Measurements from ENCODE around the gene HRC.

The HRC gene

GRCh38 chr19:49168421-49168820 lies 13.2 kb upstream of the HRC start:
- H3K4me1 ChIP-seq (ENCODE audit: insufficient read depth, insufficient read length), result peaks cover 8% of the 10 kb centered on the region
- no peak overlapping the region for H3K4me3 ChIP-seq (ENCODE audit: insufficient read length, low read depth)
- H3K36me3 ChIP-seq (ENCODE audit: insufficient read depth, insufficient read length, low read length), result no peaks in the 10 kb centered on the region
- no peak for TF ChIP-seq ZNF274 (IDR thresholded peaks at IDR 0.05; ENCODE audit: low read depth, low read length)
- TF ChIP-seq YY1 (IDR thresholded peaks at IDR 0.05; ENCODE audit: insufficient read depth, insufficient read length), result no peak
- no peak for TF ChIP-seq SUZ12 (IDR thresholded peaks at IDR 0.05; ENCODE audit: extremely low read depth, insufficient read depth, insufficient read length)
- no peaks in the 10 kb centered on the region for H3K9me3 ChIP-seq (ENCODE audit: insufficient read depth, low read length)
- H3K27me3 ChIP-seq (ENCODE audit: insufficient read depth, insufficient read length), result no peaks in the 10 kb centered on the region
- no peak overlapping the region for H3K9ac ChIP-seq (ENCODE audit: insufficient read length, low read depth)
- DNase-seq (ENCODE audit: low read depth, low spot score), result no peak

GRCh38 chr19:49167857-49168409 lies 12.7 kb upstream of the HRC start:
- no peaks in the 10 kb centered on the region for H3K9me3 ChIP-seq (ENCODE audit: insufficient read depth, low read length)
- peaks cover 8% of the 10 kb centered on the region for H3K4me1 ChIP-seq (ENCODE audit: insufficient read depth, insufficient read length)
- H3K36me3 ChIP-seq (ENCODE audit: insufficient read depth, insufficient read length, low read length), result no peaks in the 10 kb centered on the region
- no peak for DNase-seq (ENCODE audit: low read depth, low spot score)
- no peak overlapping the region for H3K4me3 ChIP-seq (ENCODE audit: insufficient read length, low read depth)
- no peak overlapping the region for H3K9ac ChIP-seq (ENCODE audit: insufficient read length, low read depth)
- no peaks in the 10 kb centered on the region for H3K27me3 ChIP-seq (ENCODE audit: insufficient read depth, insufficient read length)
- TF ChIP-seq ZNF274 (IDR thresholded peaks at IDR 0.05; ENCODE audit: low read depth, low read length), result no peak
- TF ChIP-seq YY1 (IDR thresholded peaks at IDR 0.05; ENCODE audit: insufficient read depth, insufficient read length), result no peak
- TF ChIP-seq SUZ12 (IDR thresholded peaks at IDR 0.05; ENCODE audit: extremely low read depth, insufficient read depth, insufficient read length), result no peak

DNA sequence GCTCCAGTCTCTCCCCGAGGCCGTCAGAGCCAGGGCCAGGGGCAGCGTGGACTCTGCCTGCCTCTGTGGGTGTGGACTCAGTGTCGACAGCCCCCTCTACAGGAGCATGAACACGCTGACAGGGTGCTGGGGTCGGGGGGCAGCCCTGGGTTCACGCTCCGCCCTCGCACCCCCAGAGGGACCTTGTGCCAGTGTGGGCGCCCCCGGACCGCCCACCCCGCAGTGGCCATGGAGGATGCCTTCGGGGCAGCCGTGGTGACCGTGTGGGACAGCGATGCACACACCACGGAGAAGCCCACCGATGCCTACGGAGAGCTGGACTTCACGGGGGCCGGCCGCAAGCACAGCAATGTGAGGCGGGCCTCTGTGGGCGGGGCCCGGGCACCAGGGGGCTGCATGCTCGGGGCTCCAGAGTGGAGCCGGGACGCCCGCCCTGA lies 10.7 kb upstream of the HRC start:
- no peak overlapping the region for H3K4me3 ChIP-seq (ENCODE audit: insufficient read length, low read depth)
- no peak overlapping the region for H3K9ac ChIP-seq (ENCODE audit: insufficient read length, low read depth)
- no peaks in the 10 kb centered on the region for H3K36me3 ChIP-seq (ENCODE audit: insufficient read depth, insufficient read length, low read length)
- no peak for DNase-seq (ENCODE audit: low read depth, low spot score)
- H3K9me3 ChIP-seq (ENCODE audit: insufficient read depth, low read length), result no peaks in the 10 kb centered on the region
- TF ChIP-seq YY1 (IDR thresholded peaks at IDR 0.05; ENCODE audit: insufficient read depth, insufficient read length) (no peak), SUZ12 (IDR thresholded peaks at IDR 0.05; ENCODE audit: extremely low read depth, insufficient read depth, insufficient read length) (no peak)
- H3K4me1 ChIP-seq (ENCODE audit: insufficient read depth, insufficient read length), result peaks cover 8% of the 10 kb centered on the region
- H3K27me3 ChIP-seq (ENCODE audit: insufficient read depth, insufficient read length), result no peaks in the 10 kb centered on the region

DNA sequence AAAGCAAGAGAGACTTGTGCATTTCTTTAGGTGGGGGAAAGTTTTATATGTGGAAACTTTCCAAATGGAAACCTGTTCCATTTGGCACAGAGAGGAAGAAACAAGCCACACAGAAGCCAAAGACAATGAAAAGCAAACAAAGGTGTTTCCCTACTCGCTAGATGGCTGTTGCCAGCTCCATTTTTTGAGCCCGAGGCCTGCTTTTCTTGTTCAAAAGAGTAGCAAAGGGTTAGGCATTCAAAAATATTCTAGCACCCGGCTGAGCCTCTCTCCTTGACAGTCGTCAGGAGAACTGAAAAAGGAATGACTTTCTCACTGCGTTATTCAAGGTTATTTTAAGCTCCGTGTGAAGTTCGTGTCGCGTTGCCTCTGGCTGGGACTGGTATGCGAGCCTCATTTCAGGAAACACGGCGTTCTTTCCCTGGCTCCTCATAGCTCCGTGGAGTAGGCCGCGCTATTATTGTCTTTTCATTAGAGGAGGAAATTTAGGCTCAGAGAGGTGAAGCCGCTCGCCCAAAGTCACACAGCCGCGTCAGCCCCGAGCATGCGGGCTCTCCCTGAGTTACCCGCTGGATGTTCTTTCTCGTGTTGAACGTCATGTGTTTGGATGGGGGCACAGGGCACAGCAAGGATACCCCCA lies 10.0 kb upstream of the HRC start:
- H3K9ac ChIP-seq (ENCODE audit: insufficient read length, low read depth), result no peak overlapping the region
- TF ChIP-seq SUZ12 (IDR thresholded peaks at IDR 0.05; ENCODE audit: extremely low read depth, insufficient read depth, insufficient read length) (no peak), YY1 (IDR thresholded peaks at IDR 0.05; ENCODE audit: insufficient read depth, insufficient read length) (no peak), ZNF274 (IDR thresholded peaks at IDR 0.05; ENCODE audit: low read depth, low read length) (no peak)

GRCh38 chr19:49161987-49162386 lies 6.8 kb upstream of the HRC start:
- no peak for DNase-seq (ENCODE audit: low read depth, low spot score)
- Histone ChIP-seq H3K27me3 (ENCODE audit: insufficient read depth, insufficient read length) (peaks cover 3% of the 10 kb centered on the region), H3K9ac (ENCODE audit: insufficient read length, low read depth) (no peak overlapping the region)

More for the DNA sequence above, 10.0 kb upstream of the HRC start:
- no peak for DNase-seq (ENCODE audit: low read depth, low spot score)
- H3K36me3 ChIP-seq (ENCODE audit: insufficient read depth, insufficient read length, low read length), result no peaks in the 10 kb centered on the region
- no peak overlapping the region for H3K4me3 ChIP-seq (ENCODE audit: insufficient read length, low read depth)
- H3K9me3 ChIP-seq (ENCODE audit: insufficient read depth, low read length), result no peaks in the 10 kb centered on the region
- no peaks in the 10 kb centered on the region for H3K27me3 ChIP-seq (ENCODE audit: insufficient read depth, insufficient read length)
- H3K4me1 ChIP-seq (ENCODE audit: insufficient read depth, insufficient read length), result peaks cover 8% of the 10 kb centered on the region

DNA sequence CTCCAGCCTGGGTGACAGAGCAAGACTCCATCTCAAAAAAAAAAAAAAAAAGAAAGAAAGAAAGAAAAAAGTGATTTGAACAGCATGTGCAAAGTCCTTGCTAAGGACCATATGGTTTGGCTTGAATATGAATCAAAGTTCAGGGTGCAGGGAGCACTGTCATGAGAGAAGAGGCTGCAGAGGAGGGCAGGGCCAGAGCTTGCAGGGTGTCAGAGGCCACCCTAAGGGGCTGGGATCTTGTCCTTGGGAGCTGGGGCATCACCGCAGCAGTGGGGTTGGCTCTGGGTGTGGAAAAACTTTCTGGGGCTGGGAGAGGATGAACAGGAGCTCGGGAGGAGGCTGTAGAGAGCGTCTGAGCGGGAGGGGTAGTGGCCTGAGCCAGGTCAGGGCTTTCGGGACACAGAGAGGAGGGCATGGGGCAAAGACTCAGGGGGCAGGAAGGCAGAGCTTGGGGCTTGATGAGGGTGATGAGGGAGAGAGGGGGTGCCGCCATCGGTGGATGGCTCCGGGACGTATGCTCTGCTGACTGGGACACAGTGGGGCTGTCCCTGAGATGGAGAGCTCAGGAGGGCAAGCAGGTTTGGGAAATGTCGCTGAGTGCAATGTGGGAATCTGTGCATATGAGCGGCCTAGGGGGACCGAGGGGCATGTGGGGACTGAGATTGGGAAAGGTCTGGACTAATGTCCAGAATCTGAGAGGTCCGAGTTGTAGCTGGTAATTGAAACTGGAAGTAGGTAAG lies 5.4 kb upstream of the HRC start:
- DNase-seq (ENCODE audit: low read depth, low spot score), result no peak
- Histone ChIP-seq H3K27me3 (ENCODE audit: insufficient read depth, insufficient read length) (peaks cover 3% of the 10 kb centered on the region), H3K9ac (ENCODE audit: insufficient read length, low read depth) (no peak overlapping the region), H3K9me3 (ENCODE audit: insufficient read depth, low read length) (no peaks in the 10 kb centered on the region), H3K4me3 (ENCODE audit: insufficient read length, low read depth) (no peak overlapping the region), H3K4me1 (ENCODE audit: insufficient read depth, insufficient read length) (peaks cover 7% of the 10 kb centered on the region), H3K36me3 (ENCODE audit: insufficient read depth, insufficient read length, low read length) (no peaks in the 10 kb centered on the region)
- TF ChIP-seq YY1 (IDR thresholded peaks at IDR 0.05; ENCODE audit: insufficient read depth, insufficient read length) (no peak), SUZ12 (IDR thresholded peaks at IDR 0.05; ENCODE audit: extremely low read depth, insufficient read depth, insufficient read length) (no peak), ZNF274 (IDR thresholded peaks at IDR 0.05; ENCODE audit: low read depth, low read length) (no peak)

More at GRCh38 chr19:49161987-49162386, 6.8 kb upstream of the HRC start:
- Histone ChIP-seq H3K4me1 (ENCODE audit: insufficient read depth, insufficient read length) (peaks cover 9% of the 10 kb centered on the region), H3K4me3 (ENCODE audit: insufficient read length, low read depth) (no peak overlapping the region), H3K9me3 (ENCODE audit: insufficient read depth, low read length) (no peaks in the 10 kb centered on the region), H3K36me3 (ENCODE audit: insufficient read depth, insufficient read length, low read length) (no peaks in the 10 kb centered on the region)
- TF ChIP-seq ZNF274 (IDR thresholded peaks at IDR 0.05; ENCODE audit: low read depth, low read length) (no peak), SUZ12 (IDR thresholded peaks at IDR 0.05; ENCODE audit: extremely low read depth, insufficient read depth, insufficient read length) (no peak), YY1 (IDR thresholded peaks at IDR 0.05; ENCODE audit: insufficient read depth, insufficient read length) (no peak)
